Activated T-cell treated with anti-CD3 and anti-CD28 coated beads, Interleukin-2, amount 50 U/mL, for 1 hour (primary cell): ENCODE measurements around the gene NPR2.
A peak's percentile ranks its signal among the peaks of the same experiment; 100 is the strongest.

Experiments
- DNase-seq: peaks from one replicate; pipeline ENCODE4 v3.0.0-alpha.2; 2020

Gene NPR2

GRCh38 chr9:35766997-35767396 is 24.4 kb upstream of the NPR2 start:
- no peak for DNase-seq

DNA sequence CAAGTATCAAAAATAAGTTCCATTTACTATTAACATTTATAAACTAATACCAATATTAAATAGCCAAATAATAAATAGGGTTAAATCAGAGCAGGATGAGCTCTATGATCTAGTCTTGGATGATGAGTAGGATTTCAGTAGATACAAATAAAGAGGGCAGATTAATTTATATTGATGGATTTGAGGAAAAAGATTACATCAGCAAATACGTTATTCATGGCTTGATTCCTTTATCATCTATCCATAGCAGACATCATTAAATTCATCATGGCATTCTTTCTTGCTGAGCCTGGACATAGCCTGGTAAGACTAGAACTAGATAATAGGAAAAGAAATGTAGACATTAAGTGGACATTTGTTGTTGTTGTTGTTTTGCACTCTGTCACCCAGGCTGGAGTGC is 23.9 kb upstream of the NPR2 start:
- DNase-seq: no peak

DNA sequence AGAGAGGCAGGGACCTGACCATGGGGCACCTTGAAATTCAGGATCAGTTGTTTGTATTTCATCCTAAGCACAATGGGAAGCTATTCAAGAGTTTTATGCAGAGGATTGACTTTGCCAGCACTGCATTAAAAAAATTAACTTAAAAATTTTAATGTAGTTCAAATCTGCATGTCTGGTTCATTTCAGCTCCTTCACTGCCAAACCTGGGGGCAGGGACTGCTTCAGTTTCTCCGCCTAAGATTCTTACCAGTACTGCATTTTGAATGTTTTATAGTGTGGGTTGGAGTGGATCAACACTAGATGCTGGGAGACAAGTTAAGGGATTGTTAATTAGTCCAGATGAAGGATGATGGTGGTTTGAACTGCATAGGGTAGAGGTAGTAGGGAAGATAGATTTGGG is 21.6 kb upstream of the NPR2 start:
- no peak for DNase-seq

DNA sequence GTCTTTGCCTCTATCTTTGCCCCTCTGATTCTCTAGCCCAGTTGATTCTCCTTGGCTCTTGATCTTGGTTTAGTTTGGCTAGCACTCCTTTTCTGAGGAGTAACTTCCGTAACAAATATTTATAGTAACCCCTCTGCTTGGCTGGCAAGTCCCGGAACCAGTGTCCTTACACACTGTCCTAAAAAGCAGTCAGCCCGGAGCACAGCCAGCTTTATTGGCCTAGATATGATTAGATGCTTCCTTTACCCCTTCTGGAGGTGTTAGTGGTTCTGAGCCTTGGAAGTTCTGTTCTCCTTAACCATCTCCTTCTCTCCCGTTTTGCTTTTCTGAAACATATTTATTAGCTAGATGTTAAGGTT is 20.3 kb upstream of the NPR2 start:
- no peak for DNase-seq

DNA sequence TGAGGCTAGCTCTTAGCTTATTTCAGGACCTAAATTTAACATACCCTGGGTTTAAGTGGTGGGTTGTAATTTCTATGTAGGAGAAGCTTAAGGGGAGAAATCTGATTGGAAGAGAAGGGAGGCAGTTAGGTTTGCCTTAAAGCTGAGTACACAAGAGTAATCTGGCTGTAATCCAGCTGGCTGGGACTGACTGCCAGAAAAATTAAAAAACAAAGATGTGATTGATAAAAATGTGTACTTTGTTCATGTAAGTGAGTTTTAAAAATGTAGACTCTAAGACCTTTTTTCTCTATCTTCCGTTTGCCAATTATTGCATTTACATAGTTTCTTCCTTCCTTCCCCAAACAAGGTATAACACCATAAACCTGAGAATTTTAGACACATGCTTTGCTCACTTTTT is 19.9 kb upstream of the NPR2 start:
- DNase-seq: no peak

GRCh38 chr9:35771943-35772342 is 19.4 kb upstream of the NPR2 start:
- DNase-seq: no peak

- DNase-seq: no peak
Observed at GRCh38 chr9:35774907-35775635, 16.3 kb upstream of the NPR2 start.

- no peak for DNase-seq
Observed at GRCh38 chr9:35776018-35776417, 15.4 kb upstream of the NPR2 start.

GRCh38 chr9:35778496-35778895 is 12.9 kb upstream of the NPR2 start:
- no peak for DNase-seq

GRCh38 chr9:35781066-35781465 is 10.3 kb upstream of the NPR2 start:
- DNase-seq: no peak

- DNase-seq: no peak
Observed at GRCh38 chr9:35783418-35783817, 8.0 kb upstream of the NPR2 start.

DNA sequence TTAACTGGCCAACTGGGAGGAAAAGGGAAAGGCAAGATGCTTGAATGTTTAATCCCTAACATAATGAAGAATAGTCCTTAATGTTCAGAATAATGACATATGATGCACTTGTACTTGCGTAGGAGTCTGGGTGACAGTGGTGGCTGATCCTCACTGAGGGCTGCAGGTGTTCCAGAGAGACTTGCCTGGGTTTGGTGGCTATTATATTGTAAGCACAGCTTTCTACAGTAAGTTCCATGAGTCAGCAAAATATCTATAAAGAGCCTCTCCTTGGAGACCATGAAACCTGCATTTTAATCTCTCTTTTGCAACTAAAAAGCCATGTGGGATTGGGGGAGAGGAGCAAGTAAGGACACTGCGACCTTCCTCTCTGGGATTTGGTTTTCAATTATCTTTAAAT is 1.9 kb upstream of the NPR2 start:
- DNase-seq: no peak

DNA sequence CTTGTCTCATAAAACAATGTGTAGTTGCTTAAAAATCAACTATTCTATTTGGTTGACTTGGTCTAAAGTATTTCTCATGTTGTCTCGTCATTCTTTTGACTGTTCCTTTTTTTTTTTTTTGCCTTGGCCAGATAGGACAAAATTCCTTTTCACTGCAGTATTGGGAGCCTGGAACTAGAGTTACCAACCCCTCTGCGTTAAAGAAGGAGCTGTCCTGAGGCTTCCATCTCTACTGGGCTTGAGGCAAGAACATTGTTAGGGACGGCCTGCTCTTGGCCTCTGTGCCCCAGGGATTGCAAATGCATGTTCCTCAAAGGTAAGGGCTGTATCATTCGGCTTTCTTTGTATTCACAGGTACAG is 1.4 kb upstream of the NPR2 start:
- no peak for DNase-seq

DNA sequence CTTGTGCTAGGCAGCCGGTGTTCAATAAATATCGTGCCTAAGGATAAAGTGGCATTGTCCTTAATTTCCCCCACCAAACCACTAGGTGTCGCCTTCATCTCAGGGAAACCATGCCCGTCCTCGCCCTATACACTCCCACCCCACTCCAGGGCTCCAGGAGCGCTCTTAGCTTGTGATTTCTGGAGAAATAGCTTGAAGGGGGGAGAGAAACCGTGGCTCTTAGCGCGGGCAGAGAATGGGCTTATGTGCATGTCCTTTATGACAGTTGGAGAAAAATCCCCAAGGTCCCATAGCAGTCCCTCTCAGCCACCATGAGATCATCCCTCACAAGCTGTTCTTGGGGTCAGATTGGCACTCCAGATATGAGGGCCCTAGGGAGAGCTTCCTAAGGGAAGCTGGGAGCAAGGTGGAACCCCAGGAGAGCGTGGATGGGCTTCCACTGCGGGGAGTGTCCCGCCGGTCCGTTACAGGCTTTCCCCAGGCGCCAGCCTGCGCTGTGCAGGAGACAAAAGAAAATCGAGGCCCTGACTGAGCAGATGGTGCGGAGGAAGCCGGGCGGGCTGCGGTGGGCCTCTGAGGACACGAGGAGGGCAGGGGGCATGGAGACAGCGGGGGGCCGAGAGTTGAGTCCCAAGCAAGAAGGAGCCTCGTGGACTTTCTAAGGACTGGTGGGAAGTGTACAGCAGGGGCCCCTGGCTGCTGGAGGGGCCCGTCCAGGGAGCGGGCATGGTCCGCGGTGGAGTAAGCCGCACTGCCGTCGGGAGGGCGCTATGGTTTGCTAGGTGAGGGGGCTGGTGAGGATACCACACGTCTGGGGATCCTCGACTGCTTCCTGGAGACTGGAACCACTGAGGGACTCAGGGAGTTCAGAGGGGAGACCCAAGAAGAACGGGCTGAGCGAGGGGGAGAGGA is 750 bp upstream of the NPR2 start:
- peak; percentile 48 for DNase-seq

- DNase-seq: no peak
Observed at GRCh38 chr9:35792024-35792813, 828 bp downstream of the NPR2 start.

- DNase-seq: no peak
Observed at GRCh38 chr9:35792826-35793225, 1.4 kb downstream of the NPR2 start.

DNA sequence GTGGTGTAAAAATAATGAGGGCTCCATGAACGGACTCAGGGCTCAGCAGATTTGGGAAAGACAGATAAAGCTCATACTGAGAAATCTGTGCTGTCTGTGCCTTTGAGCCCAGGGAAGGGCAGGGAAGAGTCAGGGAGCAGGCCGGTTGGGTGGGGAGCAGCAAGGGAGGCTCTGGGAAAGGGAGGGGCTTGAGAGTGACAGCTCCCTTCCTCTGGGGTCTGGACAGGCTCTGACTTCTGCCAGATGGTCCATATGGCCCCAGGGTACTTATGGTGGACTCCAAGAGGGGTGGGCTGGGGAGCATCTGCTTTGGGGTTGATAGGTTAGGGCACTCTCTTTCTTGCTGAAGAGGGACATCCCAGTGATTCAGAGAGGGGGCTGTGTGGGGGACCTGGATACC is 2.1 kb downstream of the NPR2 start:
- no peak for DNase-seq

DNA sequence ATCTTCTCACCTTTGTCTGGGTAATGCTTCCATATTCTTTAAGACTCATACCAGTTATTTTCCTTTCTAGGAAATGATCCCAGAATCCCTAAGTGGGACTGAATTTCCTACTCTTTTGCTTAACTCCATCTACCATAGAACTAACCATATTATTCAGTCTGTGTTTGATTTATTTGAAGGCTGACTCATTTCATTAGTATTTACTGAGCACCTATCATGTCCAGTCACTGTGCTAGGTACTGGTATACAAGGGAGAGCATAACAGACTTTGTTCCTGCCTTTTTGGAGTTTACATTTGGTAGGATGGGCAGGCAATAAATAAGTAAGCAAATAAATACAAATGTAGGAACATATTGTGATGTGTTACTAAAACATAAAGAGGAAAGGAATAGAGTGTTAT is 4.3 kb downstream of the NPR2 start:
- DNase-seq: no peak

GRCh38 chr9:35797311-35798109 is 6.1 kb downstream of the NPR2 start:
- no peak for DNase-seq

DNA sequence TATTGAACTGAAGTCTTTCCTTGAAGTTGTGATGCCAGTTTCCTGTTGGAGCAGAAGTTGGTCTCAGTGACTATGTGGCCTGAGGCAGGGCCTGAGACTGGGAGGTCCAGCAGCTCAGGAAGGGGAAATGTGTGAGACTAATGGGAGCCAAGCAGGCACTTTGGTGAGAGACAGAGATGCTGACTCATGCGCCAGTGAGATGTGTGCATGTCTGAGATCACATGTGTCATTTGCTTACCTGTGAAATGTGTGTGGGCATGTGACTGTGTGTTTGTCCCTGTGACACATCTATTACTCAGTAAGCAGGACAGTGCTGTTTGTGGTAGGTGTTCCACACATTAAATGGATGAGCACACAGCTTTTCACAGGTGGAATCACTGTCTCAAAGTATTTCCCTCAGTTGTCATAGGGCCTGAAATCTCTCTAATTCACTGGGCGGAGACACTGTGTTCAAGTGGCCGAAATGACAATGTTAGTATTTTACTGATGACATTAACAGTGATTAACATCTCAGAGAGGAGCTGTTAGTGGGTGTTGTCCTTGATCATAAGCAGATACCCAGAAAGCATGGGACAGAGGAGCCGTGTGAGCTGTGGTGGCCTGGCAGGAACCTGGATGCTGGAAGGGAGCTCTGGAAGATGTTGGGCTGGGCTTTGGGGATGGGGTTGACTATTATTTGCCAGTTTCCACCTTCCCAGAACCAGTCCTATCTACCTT is 7.4 kb downstream of the NPR2 start:
- no peak for DNase-seq

DNA sequence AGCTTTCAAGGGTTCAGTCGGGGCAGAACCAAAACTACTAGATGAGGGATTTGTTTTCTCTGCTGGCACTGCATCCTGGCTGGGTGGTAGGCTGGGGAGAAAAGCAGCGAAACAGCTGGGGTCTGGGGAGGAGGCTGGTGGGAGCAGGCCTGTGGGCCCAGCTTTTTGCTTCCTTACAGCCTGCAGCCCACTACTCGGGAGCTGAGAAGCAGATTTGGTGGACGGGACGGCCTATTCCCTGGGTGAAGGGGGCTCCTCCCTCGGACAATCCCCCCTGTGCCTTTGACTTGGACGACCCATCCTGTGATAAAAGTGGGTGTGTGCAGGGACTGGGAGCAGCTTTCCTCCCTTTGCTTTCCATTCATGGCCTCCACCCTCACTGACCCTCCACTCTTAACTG is 9.1 kb downstream of the NPR2 start:
- DNase-seq: no peak
